ENCODE results near the gene OMG. TPM values are rescaled to one million over a fixed set of nuclear protein-coding genes. Genes with fewer than 3 reads are reported as not detected.
"Not testable (repeated sequence)": the region's sequence is repeated elsewhere in the genome, so short reads cannot be mapped to it uniquely, and the experiment has no call there.

The OMG gene
- total RNA-seq, 4 donors from 2014 or later = not detected

GRCh38 chr17:31266042-31266441 is 31.0 kb downstream of the OMG start:
- Histone ChIP-seq H3K9me3 (no peaks in the 10 kb centered on the region), H3K27ac (no peak overlapping the region), H3K36me3 (peaks cover 0 to 62% (median 0%) of the 10 kb centered on the region in 3 donors), H3K4me1 (peaks cover 0 to 18% (median 0%) of the 10 kb centered on the region in 4 donors), H3K4me3 (no peak overlapping the region), H3K27me3 (no peaks in the 10 kb centered on the region)
- 93 to 96% methylated on average over 2 of the region's 2 CpGs for WGBS, 2 donors
- TF ChIP-seq POLR2A (IDR thresholded peaks at IDR 0.05) (no peak), CTCF (IDR thresholded peaks at IDR 0.05) (no peak), EP300 (IDR thresholded peaks at IDR 0.05) (no peak)
- no peak for DNase-seq (ENCODE audit: low spot score in 2 of 2)

- not testable (repeated sequence) for H3K4me3 ChIP-seq; H3K4me1 ChIP-seq; DNase-seq (ENCODE audit: low spot score in 2 of 2); H3K27ac ChIP-seq; H3K27me3 ChIP-seq; H3K9me3 ChIP-seq
- H3K36me3 ChIP-seq = peaks cover 0 to 54% (median 0%) of the 10 kb centered on the region in 3 donors
- 92 to 94% methylated on average over 1 of the region's 1 CpG for WGBS, 2 donors
Observed at GRCh38 chr17:31262923-31263322, 34.1 kb downstream of the OMG start.

- H3K27me3 ChIP-seq = no peaks in the 10 kb centered on the region
- H3K4me3 ChIP-seq = no peak overlapping the region
- TF ChIP-seq POLR2A (IDR thresholded peaks at IDR 0.05) (no peak), EP300 (IDR thresholded peaks at IDR 0.05) (no peak), CTCF (IDR thresholded peaks at IDR 0.05) (no peak)
- DNase-seq (ENCODE audit: low spot score in 2 of 2) = no peak
- peaks cover 0 to 46% (median 0%) of the 10 kb centered on the region in 3 donors for H3K36me3 ChIP-seq
- no peak overlapping the region for H3K27ac ChIP-seq
- WGBS, 2 donors = 71 to 82% methylated on average over 1 of the region's 1 CpG
- no peaks in the 10 kb centered on the region for H3K4me1 ChIP-seq
- H3K9me3 ChIP-seq = no peaks in the 10 kb centered on the region
Observed at GRCh38 chr17:31261601-31262000, 35.4 kb downstream of the OMG start.

GRCh38 chr17:31260151-31260550 is 36.9 kb downstream of the OMG start:
- H3K9me3 ChIP-seq = no peaks in the 10 kb centered on the region
- WGBS, 2 donors = 94 to 95% methylated on average over 3 of the region's 3 CpGs
- no peak for TF ChIP-seq POLR2A (IDR thresholded peaks at IDR 0.05)
- TF ChIP-seq EP300 (IDR thresholded peaks at IDR 0.05) = no peak
- no peak for TF ChIP-seq CTCF (IDR thresholded peaks at IDR 0.05)
- no peak for DNase-seq (ENCODE audit: low spot score in 2 of 2)
- H3K27ac ChIP-seq = no peak overlapping the region
- H3K27me3 ChIP-seq = no peaks in the 10 kb centered on the region
- no peak overlapping the region for H3K4me3 ChIP-seq
- no peaks in the 10 kb centered on the region for H3K4me1 ChIP-seq
- peaks cover 0 to 32% (median 0%) of the 10 kb centered on the region in 3 donors for H3K36me3 ChIP-seq

GRCh38 chr17:31256936-31257335 is 40.1 kb downstream of the OMG start:
- peaks cover 0 to 23% (median 0%) of the 10 kb centered on the region in 3 donors for H3K36me3 ChIP-seq
- WGBS, 2 donors = 75 to 81% methylated on average over 3 of the region's 3 CpGs
- TF ChIP-seq CTCF (IDR thresholded peaks at IDR 0.05) = no peak
- TF ChIP-seq POLR2A (IDR thresholded peaks at IDR 0.05) = no peak
- TF ChIP-seq EP300 (IDR thresholded peaks at IDR 0.05) = no peak

GRCh38 chr17:31254654-31255053 is 42.4 kb downstream of the OMG start:
- no peak overlapping the region for H3K4me3 ChIP-seq
- H3K9me3 ChIP-seq = no peaks in the 10 kb centered on the region
- 91 to 93% methylated on average over 2 of the region's 2 CpGs for WGBS, 2 donors
- H3K27ac ChIP-seq = no peak overlapping the region
- H3K27me3 ChIP-seq = no peaks in the 10 kb centered on the region
- peaks cover 0 to 28% (median 4%) of the 10 kb centered on the region in 4 donors for H3K4me1 ChIP-seq
- H3K36me3 ChIP-seq = peaks cover 0 to 3% (median 0%) of the 10 kb centered on the region in 3 donors
- DNase-seq (ENCODE audit: low spot score in 2 of 2) = no peak
- TF ChIP-seq EP300 (IDR thresholded peaks at IDR 0.05) (no peak), POLR2A (IDR thresholded peaks at IDR 0.05) (no peak), CTCF (IDR thresholded peaks at IDR 0.05) (no peak)

More at GRCh38 chr17:31256936-31257335, 40.1 kb downstream of the OMG start:
- H3K4me3 ChIP-seq = no peak overlapping the region
- H3K27ac ChIP-seq = no peak overlapping the region
- peaks cover 0 to 7% (median 0%) of the 10 kb centered on the region in 4 donors for H3K4me1 ChIP-seq
- H3K9me3 ChIP-seq = no peaks in the 10 kb centered on the region
- DNase-seq (ENCODE audit: low spot score in 2 of 2) = no peak
- no peaks in the 10 kb centered on the region for H3K27me3 ChIP-seq

All from tibial nerve (tissue), 4 donors.